SU-DHL-6 (cell line): ENCODE measurements around the gene NOS1.

Source experiments
- CTCF ChIP-seq: fragments of 200-600 bp; sonication (generic); IDR thresholded peaks from one replicate; pipeline ENCODE4 v1.5.1; 2017; ENCODE audit warnings: antibody characterized with exemption, mild to moderate bottlenecking, low read length, moderate library complexity; ENCODE audit not compliant: insufficient read depth, poor library complexity, severe bottlenecking
- EZH2phosphoT487 ChIP-seq: fragments of 200-600 bp; sonication (generic), shearing (Covaris generic); conservative IDR thresholded peaks from 2 replicates; pipeline ENCODE4 v1.6.1; 2018; ENCODE audit warnings: mild to moderate bottlenecking, antibody characterized with exemption, low read length, moderate library complexity, mixed read lengths

DNA sequence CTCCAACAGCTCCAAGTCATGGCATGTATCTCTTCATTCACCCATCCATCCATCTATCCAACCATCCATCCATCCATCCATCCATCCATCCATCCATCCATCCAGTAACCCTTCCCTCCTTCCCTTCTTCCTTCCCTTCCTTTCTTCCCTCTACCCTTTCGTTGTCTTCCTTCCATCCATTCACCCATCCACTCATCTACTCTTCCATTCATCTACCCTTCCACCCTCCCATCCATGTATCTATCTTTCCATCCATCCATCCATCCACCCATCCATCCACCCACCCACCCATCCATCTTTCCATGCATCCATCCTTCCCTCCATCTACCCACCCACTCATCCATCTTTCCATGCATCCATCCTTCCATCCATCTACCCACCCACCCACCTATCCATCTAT, 117.9 kb downstream of the NOS1 start:
- TF ChIP-seq CTCF (no peak), EZH2phosphoT487 (no peak)
